ENCODE measurements around the gene SLC30A1.
"Not testable (repeated sequence)": the region's sequence is repeated elsewhere in the genome, so short reads cannot be mapped to it uniquely, and the experiment has no call there.

SLC30A1 gene

GRCh38 chr1:211547710-211548109 is 31.3 kb downstream of the SLC30A1 start:
- DNase-seq, result no peak

GRCh38 chr1:211546543-211546942 is 32.4 kb downstream of the SLC30A1 start:
- no peak for DNase-seq

- DNase-seq, result no peak
Observed at GRCh38 chr1:211543025-211543424, 35.9 kb downstream of the SLC30A1 start.

GRCh38 chr1:211541720-211542477 is 37.1 kb downstream of the SLC30A1 start:
- no peak for DNase-seq

- DNase-seq, result no peak
Observed at GRCh38 chr1:211541278-211541677, 37.7 kb downstream of the SLC30A1 start.

- DNase-seq, result not testable (repeated sequence)
Observed at GRCh38 chr1:211540824-211541223, 38.1 kb downstream of the SLC30A1 start.

- DNase-seq, result no peak
Observed at GRCh38 chr1:211538287-211538686, 40.7 kb downstream of the SLC30A1 start.

GRCh38 chr1:211537253-211537652 is 41.7 kb downstream of the SLC30A1 start:
- DNase-seq, result peak; percentile 51

- no peak for DNase-seq
Observed at GRCh38 chr1:211536606-211537005, 42.4 kb downstream of the SLC30A1 start.

GRCh38 chr1:211535346-211535745 is 43.6 kb downstream of the SLC30A1 start:
- DNase-seq, result no peak

GRCh38 chr1:211534545-211535291 is 44.2 kb downstream of the SLC30A1 start:
- DNase-seq, result no peak

- no peak for DNase-seq
Observed at GRCh38 chr1:211532088-211532444, 46.9 kb downstream of the SLC30A1 start.

GRCh38 chr1:211531194-211532087 is 47.5 kb downstream of the SLC30A1 start:
- no peak for DNase-seq

- DNase-seq, result no peak
Observed at GRCh38 chr1:211530102-211530501, 48.9 kb downstream of the SLC30A1 start.

- no peak for DNase-seq
Observed at GRCh38 chr1:211529453-211529852, 49.5 kb downstream of the SLC30A1 start.

- DNase-seq, result no peak
Observed at GRCh38 chr1:211529011-211529410, 50.0 kb downstream of the SLC30A1 start.

- no peak for DNase-seq
Observed at GRCh38 chr1:211527888-211528287, 51.1 kb downstream of the SLC30A1 start.

GRCh38 chr1:211527006-211527405 is 52.0 kb downstream of the SLC30A1 start:
- DNase-seq, result no peak

- DNase-seq, result no peak
Observed at GRCh38 chr1:211526101-211526500, 52.9 kb downstream of the SLC30A1 start.

GRCh38 chr1:211525101-211525676 is 53.8 kb downstream of the SLC30A1 start:
- DNase-seq, result no peak

- DNase-seq, result no peak
Observed at GRCh38 chr1:211524521-211524920, 54.4 kb downstream of the SLC30A1 start.

GRCh38 chr1:211522804-211523203 is 56.2 kb downstream of the SLC30A1 start:
- DNase-seq, result no peak
